Rectal smooth muscle tissue (tissue), 1 donor: Measurements from ENCODE around the gene SMPD1.

ENCODE experiments used
- H3K27ac ChIP-seq: one replicate; pipeline ENCODE4 v1.7.0; 2013; ENCODE audit warnings: low read depth, low read length, inconsistent platforms
- H3K27me3 ChIP-seq: one replicate; pipeline ENCODE4 v1.7.0; 2013; ENCODE audit warnings: low read length; ENCODE audit not compliant: control insufficient read depth, insufficient read depth
- H3K36me3 ChIP-seq: one replicate; pipeline ENCODE4 v1.7.0; 2013; ENCODE audit warnings: low read length; ENCODE audit not compliant: control insufficient read depth, insufficient read depth
- H3K4me1 ChIP-seq: one replicate; pipeline ENCODE4 v1.7.0; 2013; ENCODE audit warnings: low read length; ENCODE audit not compliant: control insufficient read depth, insufficient read depth
- H3K4me3 ChIP-seq: one replicate; pipeline ENCODE4 v1.7.0; 2013; ENCODE audit warnings: low read length
- H3K9ac ChIP-seq: one replicate; pipeline ENCODE4 v1.7.0; 2013; ENCODE audit warnings: low read length

SMPD1 gene

GRCh38 chr11:6406370-6406769 is 16.1 kb downstream of the SMPD1 start:
- no peak overlapping the region for H3K4me3 ChIP-seq
- H3K36me3 ChIP-seq: peaks cover 4% of the 10 kb centered on the region
- no peak overlapping the region for H3K27ac ChIP-seq
- no peaks in the 10 kb centered on the region for H3K4me1 ChIP-seq
- H3K27me3 ChIP-seq: no peaks in the 10 kb centered on the region
- no peak overlapping the region for H3K9ac ChIP-seq

DNA sequence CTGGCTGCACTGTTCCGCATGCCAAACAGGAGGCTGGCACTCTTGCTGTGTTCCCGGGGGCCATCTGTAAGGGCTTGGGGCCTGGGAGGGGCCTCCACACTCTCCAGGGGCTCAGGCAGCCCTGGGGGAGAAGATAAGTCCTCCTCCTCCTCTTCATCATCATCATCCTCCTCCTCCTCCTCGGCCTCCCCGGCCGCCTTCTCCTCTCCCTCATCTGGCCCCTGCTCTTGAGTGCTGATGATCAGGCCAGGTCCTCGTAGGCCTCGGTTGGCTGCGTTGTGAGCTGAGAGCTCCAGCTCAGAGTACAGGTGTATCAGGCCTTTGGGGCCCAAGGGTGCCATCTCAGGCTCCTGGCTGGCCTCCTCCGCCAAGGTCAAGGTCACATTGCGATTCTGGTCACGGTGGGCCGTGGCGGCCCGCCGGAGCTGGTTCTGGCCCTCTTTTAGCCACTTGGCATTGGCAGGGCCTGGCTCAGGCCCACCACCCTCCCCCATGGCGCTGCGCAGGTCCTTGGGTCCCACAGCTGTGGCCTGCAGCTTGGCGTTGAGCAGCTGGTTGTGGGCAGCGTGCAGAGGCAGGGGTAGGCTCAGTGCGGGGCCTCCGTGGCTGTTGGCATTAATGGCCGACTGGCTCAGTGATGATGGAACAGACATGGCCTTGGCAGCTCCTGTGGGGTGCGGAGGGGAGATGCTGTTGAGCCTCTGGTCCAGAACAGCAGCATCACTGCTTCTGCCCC is 20.6 kb downstream of the SMPD1 start:
- Histone ChIP-seq H3K27me3 (no peaks in the 10 kb centered on the region), H3K36me3 (peaks cover 4% of the 10 kb centered on the region), H3K27ac (no peak overlapping the region), H3K4me3 (no peak overlapping the region), H3K4me1 (no peaks in the 10 kb centered on the region), H3K9ac (no peak overlapping the region)

GRCh38 chr11:6411594-6412031 is 21.3 kb downstream of the SMPD1 start:
- no peaks in the 10 kb centered on the region for H3K27me3 ChIP-seq
- no peak overlapping the region for H3K4me3 ChIP-seq
- no peaks in the 10 kb centered on the region for H3K4me1 ChIP-seq
- H3K36me3 ChIP-seq: peaks cover 4% of the 10 kb centered on the region
- no peak overlapping the region for H3K9ac ChIP-seq
- H3K27ac ChIP-seq: no peak overlapping the region

DNA sequence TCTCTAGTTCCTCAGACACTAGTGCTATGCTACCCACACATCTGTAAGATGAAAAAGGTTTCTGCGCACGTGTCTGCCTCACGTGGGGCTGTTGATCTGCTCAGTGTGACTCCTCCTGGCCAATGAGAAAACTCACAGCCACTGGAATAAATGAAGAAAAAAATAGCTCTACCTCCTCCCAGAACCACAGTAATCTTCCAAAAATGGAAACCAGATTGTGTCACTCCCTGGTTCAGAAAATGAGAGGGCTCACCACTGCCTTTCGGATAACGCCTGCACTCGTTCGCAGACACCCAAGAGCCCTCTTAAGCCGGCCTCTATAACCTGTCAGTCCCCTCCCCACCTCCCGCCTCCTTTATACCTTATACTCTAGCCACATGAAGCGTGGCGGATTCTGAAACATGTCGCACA is 23.5 kb downstream of the SMPD1 start:
- Histone ChIP-seq H3K27ac (no peak overlapping the region), H3K9ac (no peak overlapping the region), H3K4me1 (peaks cover 2% of the 10 kb centered on the region), H3K36me3 (peaks cover 4% of the 10 kb centered on the region), H3K4me3 (no peak overlapping the region), H3K27me3 (no peaks in the 10 kb centered on the region)

- Histone ChIP-seq H3K9ac (no peak overlapping the region), H3K27me3 (no peaks in the 10 kb centered on the region), H3K27ac (no peak overlapping the region), H3K4me3 (no peak overlapping the region), H3K4me1 (peaks cover 7% of the 10 kb centered on the region), H3K36me3 (peaks cover 4% of the 10 kb centered on the region)
These were observed 24.6 kb downstream of the SMPD1 start for GRCh38 chr11:6414874-6415328.

- no peaks in the 10 kb centered on the region for H3K36me3 ChIP-seq
- H3K27me3 ChIP-seq: no peaks in the 10 kb centered on the region
- H3K4me1 ChIP-seq: peaks cover 9% of the 10 kb centered on the region
- no peak overlapping the region for H3K4me3 ChIP-seq
- H3K27ac ChIP-seq: no peak overlapping the region
- H3K9ac ChIP-seq: no peak overlapping the region
These were observed 25.5 kb downstream of the SMPD1 start for GRCh38 chr11:6415797-6416196.

GRCh38 chr11:6417907-6418556 is 27.8 kb downstream of the SMPD1 start:
- peak overlapping the region; percentile 79 for H3K4me3 ChIP-seq
- H3K27ac ChIP-seq: peak overlapping the region; percentile 89
- peaks cover 9% of the 10 kb centered on the region for H3K4me1 ChIP-seq
- no peak overlapping the region for H3K9ac ChIP-seq
- H3K27me3 ChIP-seq: no peaks in the 10 kb centered on the region
- no peaks in the 10 kb centered on the region for H3K36me3 ChIP-seq

- no peaks in the 10 kb centered on the region for H3K27me3 ChIP-seq
- H3K27ac ChIP-seq: peak overlapping the region; percentile 89
- no peaks in the 10 kb centered on the region for H3K36me3 ChIP-seq
- peaks cover 9% of the 10 kb centered on the region for H3K4me1 ChIP-seq
- peak overlapping the region; percentile 26 for H3K9ac ChIP-seq
- H3K4me3 ChIP-seq: peak overlapping the region; percentile 79
These were observed 28.3 kb downstream of the SMPD1 start for GRCh38 chr11:6418557-6419008.

GRCh38 chr11:6419009-6419631 is 28.8 kb downstream of the SMPD1 start, which contains the start of gene APBB1:
APBB1 (minus strand) TSS chr11:6419094; CDS start chr11:6411347, 7,747 bp downstream.
- peak within 1 kb of the TSS; percentile 89 for H3K27ac ChIP-seq
- H3K4me3 ChIP-seq: peak within 1 kb of the TSS; percentile 79
- peak within 1 kb of the TSS; percentile 38 for H3K9ac ChIP-seq
- H3K36me3 ChIP-seq: no peaks in the 10 kb centered on the region
- H3K27me3 ChIP-seq: no peaks in the 10 kb centered on the region
- H3K4me1 ChIP-seq: peaks cover 9% of the 10 kb centered on the region

DNA sequence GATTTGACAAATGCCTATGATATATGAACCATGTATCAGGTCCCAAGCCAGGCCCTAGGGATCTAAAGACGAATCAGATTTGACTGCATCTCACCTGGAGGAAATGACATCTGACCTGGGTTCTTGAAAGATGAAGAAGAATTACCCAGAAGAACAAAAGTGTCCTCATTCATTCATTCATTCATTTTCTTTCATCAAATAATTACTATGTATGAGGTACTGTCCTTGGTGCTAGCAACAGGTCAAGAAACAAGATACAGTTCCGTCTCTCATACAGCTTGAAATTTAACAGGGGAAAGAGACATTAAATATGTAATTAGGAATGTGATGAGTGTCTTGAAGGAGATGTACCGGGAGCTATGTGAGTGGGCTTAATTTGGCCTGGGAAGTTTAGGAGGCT is 30.4 kb downstream of the SMPD1 start:
- Histone ChIP-seq H3K36me3 (no peaks in the 10 kb centered on the region), H3K27me3 (no peaks in the 10 kb centered on the region), H3K9ac (no peak overlapping the region), H3K4me1 (peaks cover 9% of the 10 kb centered on the region), H3K27ac (no peak overlapping the region), H3K4me3 (no peak overlapping the region)

- Histone ChIP-seq H3K4me3 (no peak overlapping the region), H3K9ac (no peak overlapping the region), H3K36me3 (no peaks in the 10 kb centered on the region), H3K4me1 (no peaks in the 10 kb centered on the region), H3K27me3 (no peaks in the 10 kb centered on the region), H3K27ac (no peak overlapping the region)
These were observed 37.2 kb downstream of the SMPD1 start for GRCh38 chr11:6427516-6427915.

DNA sequence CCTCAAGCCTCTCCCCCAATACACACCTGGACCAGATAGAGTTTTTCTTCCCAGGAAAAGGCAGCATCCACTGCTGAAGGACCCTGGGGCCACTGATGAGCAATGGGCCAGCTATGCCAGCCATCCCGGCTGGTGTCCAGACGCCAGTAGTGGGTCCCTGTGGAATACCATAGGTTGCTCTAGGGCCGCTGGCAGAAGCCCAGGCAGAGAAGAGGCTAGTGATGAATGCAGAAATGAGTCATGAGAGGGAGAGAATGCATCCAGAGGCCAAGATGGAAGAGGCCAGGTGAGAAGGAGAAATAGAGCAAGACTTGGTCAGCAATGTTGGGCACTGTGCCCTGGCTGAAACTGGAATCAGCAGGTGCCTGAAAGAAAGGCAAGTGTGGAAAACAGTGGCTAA is 41.6 kb downstream of the SMPD1 start:
- Histone ChIP-seq H3K27me3 (no peaks in the 10 kb centered on the region), H3K9ac (no peak overlapping the region), H3K27ac (no peak overlapping the region), H3K36me3 (no peaks in the 10 kb centered on the region), H3K4me3 (no peak overlapping the region), H3K4me1 (no peaks in the 10 kb centered on the region)
